ENCODE measurements around the gene CD300LF.

The CD300LF gene

DNA sequence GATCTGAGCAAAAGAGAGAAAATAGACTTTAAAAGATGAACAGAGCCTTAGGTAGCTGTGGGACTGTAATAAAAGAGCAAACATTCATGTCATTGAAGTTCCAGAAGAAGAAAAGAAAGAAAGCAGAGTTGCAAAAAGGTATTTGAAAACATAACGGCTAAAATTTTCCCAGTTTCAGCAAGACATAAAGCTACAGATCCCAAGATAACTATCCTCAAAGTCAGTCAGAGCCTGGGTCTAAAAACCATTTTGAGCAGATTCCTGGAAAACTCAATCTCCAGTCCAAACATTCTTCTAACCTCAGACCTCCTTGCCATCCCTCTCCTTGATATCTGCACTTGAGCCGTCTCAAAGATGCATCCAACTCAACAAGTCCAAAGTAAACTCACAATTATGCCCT is 68.3 kb downstream of the CD300LF start:
- Histone ChIP-seq H3K9ac (ENCODE audit: low read depth, low read length, poor library complexity, severe bottlenecking) (no peak overlapping the region), H3K27me3 (ENCODE audit: insufficient read depth, low read length, poor library complexity, severe bottlenecking) (no peaks in the 10 kb centered on the region), H3K36me3 (ENCODE audit: insufficient read depth, low read length) (no peaks in the 10 kb centered on the region), H3K79me2 (ENCODE audit: insufficient read depth, low read length) (no peaks in the 10 kb centered on the region), H3K4me2 (ENCODE audit: low read depth, low read length, poor library complexity, severe bottlenecking) (no peak overlapping the region), H2AFZ (ENCODE audit: low read length) (no peak overlapping the region), H3F3A (ENCODE audit: low read depth) (no peaks in the 10 kb centered on the region), H3K4me3 (ENCODE audit: low read length, poor library complexity, severe bottlenecking) (no peak overlapping the region), H3K4me1 (ENCODE audit: insufficient read depth, low read length, poor library complexity, severe bottlenecking) (peaks cover 20% of the 10 kb centered on the region), H4K20me1 (ENCODE audit: insufficient read depth, low read length, poor library complexity, severe bottlenecking) (no peaks in the 10 kb centered on the region), H3K9me2 (replicated peaks; ENCODE audit: low read depth, low read length) (no peaks in the 10 kb centered on the region), H3K9me3 (ENCODE audit: insufficient read depth, low read depth, low read length) (no peaks in the 10 kb centered on the region)
- no peak for TF ChIP-seq EZH2phosphoT487 (IDR thresholded peaks at IDR 0.05; ENCODE audit: borderline replicate concordance)
- TF ChIP-seq, protein P1, sequence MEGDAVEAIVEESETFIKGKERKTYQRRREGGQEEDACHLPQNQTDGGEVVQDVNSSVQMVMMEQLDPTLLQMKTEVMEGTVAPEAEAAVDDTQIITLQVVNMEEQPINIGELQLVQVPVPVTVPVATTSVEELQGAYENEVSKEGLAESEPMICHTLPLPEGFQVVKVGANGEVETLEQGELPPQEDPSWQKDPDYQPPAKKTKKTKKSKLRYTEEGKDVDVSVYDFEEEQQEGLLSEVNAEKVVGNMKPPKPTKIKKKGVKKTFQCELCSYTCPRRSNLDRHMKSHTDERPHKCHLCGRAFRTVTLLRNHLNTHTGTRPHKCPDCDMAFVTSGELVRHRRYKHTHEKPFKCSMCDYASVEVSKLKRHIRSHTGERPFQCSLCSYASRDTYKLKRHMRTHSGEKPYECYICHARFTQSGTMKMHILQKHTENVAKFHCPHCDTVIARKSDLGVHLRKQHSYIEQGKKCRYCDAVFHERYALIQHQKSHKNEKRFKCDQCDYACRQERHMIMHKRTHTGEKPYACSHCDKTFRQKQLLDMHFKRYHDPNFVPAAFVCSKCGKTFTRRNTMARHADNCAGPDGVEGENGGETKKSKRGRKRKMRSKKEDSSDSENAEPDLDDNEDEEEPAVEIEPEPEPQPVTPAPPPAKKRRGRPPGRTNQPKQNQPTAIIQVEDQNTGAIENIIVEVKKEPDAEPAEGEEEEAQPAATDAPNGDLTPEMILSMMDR (conservative IDR thresholded peaks at IDR 0.05; ENCODE audit: low read length), result no peak
